ENCODE results near the gene LSM12.

The LSM12 gene

GRCh38 chr17:44092051-44092450, 25.6 kb upstream of the LSM12 start:
- H3K4me3 ChIP-seq (ENCODE audit: low read depth, low read length), result no peak overlapping the region
- no peak for DNase-seq (ENCODE audit: low read depth)
- no peak for TF ChIP-seq MAX (IDR thresholded peaks at IDR 0.05; ENCODE audit: low read depth, low read length)
- no peak for TF ChIP-seq POLR2A (IDR thresholded peaks at IDR 0.05; ENCODE audit: extremely low read depth, insufficient read length)

- TF ChIP-seq MYC (IDR thresholded peaks at IDR 0.05; ENCODE audit: low read depth, low read length), result no peak
- no peak for TF ChIP-seq MAX (IDR thresholded peaks at IDR 0.05; ENCODE audit: low read depth, low read length)
- TF ChIP-seq, protein P1, sequence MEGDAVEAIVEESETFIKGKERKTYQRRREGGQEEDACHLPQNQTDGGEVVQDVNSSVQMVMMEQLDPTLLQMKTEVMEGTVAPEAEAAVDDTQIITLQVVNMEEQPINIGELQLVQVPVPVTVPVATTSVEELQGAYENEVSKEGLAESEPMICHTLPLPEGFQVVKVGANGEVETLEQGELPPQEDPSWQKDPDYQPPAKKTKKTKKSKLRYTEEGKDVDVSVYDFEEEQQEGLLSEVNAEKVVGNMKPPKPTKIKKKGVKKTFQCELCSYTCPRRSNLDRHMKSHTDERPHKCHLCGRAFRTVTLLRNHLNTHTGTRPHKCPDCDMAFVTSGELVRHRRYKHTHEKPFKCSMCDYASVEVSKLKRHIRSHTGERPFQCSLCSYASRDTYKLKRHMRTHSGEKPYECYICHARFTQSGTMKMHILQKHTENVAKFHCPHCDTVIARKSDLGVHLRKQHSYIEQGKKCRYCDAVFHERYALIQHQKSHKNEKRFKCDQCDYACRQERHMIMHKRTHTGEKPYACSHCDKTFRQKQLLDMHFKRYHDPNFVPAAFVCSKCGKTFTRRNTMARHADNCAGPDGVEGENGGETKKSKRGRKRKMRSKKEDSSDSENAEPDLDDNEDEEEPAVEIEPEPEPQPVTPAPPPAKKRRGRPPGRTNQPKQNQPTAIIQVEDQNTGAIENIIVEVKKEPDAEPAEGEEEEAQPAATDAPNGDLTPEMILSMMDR (IDR thresholded peaks at IDR 0.05; ENCODE audit: low read depth, low read length), result no peak
- H3K4me3 ChIP-seq (ENCODE audit: low read depth, low read length), result no peak overlapping the region
- no peak for DNase-seq (ENCODE audit: low read depth)
These were observed 24.9 kb upstream of the LSM12 start for GRCh38 chr17:44091200-44091997.

DNA sequence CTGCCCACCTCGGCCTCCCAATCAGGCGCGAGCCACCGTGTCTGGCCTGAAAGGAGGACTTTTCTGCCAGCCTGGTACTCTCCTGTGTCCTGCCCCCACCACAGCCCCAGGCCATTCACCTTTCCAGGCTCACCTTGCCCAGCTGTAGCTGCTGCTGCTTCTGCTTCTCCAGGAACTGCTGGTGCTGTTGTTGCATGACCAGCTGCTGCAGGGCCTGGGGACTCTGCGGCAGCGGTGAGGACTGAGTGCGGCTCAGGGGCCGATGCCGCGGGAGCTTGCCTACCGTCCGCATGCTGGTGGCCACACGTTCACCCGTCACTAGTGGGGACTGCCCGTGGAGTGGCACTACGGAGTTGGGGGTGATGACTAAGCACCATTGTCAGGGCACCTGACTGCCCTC, 21.8 kb upstream of the LSM12 start:
- no peak overlapping the region for H3K4me3 ChIP-seq (ENCODE audit: low read depth, low read length)
- DNase-seq (ENCODE audit: low read depth), result no peak
- TF ChIP-seq MYC (IDR thresholded peaks at IDR 0.05; ENCODE audit: low read depth, low read length) (no peak), MAX (IDR thresholded peaks at IDR 0.05; ENCODE audit: low read depth, low read length) (no peak), POLR2A (IDR thresholded peaks at IDR 0.05; ENCODE audit: extremely low read depth, insufficient read length) (no peak)
- TF ChIP-seq, protein P1 (IDR thresholded peaks at IDR 0.05; ENCODE audit: low read depth, low read length), result no peak

DNA sequence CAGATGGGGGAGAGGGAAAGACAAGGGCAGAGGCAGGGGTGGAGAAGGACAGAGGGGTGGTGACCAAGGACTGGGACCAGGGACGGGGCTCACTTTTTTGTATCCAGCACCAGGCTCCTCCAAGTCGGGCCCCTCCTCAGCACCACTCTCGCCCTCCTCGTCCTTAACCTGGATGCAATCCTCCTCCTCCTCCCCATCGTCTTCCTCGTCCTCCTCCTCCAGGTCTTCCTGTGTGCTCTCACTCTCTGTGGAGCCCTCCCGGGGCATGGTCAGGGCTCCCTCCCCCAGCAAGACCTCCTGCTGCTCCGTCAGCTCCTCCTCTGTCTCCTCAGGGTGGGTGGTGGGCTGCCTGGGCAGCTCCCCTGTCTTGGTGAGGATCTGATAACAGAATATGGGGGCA, 20.8 kb upstream of the LSM12 start:
- peak overlapping the region; percentile 11 for H3K4me3 ChIP-seq (ENCODE audit: low read depth, low read length)
- TF ChIP-seq POLR2A (IDR thresholded peaks at IDR 0.05; ENCODE audit: extremely low read depth, insufficient read length) (no peak), MYC (IDR thresholded peaks at IDR 0.05; ENCODE audit: low read depth, low read length) (no peak), MAX (IDR thresholded peaks at IDR 0.05; ENCODE audit: low read depth, low read length) (no peak)
- TF ChIP-seq, protein P1 (IDR thresholded peaks at IDR 0.05; ENCODE audit: low read depth, low read length), result no peak
- DNase-seq (ENCODE audit: low read depth), result peak; percentile 50

DNA sequence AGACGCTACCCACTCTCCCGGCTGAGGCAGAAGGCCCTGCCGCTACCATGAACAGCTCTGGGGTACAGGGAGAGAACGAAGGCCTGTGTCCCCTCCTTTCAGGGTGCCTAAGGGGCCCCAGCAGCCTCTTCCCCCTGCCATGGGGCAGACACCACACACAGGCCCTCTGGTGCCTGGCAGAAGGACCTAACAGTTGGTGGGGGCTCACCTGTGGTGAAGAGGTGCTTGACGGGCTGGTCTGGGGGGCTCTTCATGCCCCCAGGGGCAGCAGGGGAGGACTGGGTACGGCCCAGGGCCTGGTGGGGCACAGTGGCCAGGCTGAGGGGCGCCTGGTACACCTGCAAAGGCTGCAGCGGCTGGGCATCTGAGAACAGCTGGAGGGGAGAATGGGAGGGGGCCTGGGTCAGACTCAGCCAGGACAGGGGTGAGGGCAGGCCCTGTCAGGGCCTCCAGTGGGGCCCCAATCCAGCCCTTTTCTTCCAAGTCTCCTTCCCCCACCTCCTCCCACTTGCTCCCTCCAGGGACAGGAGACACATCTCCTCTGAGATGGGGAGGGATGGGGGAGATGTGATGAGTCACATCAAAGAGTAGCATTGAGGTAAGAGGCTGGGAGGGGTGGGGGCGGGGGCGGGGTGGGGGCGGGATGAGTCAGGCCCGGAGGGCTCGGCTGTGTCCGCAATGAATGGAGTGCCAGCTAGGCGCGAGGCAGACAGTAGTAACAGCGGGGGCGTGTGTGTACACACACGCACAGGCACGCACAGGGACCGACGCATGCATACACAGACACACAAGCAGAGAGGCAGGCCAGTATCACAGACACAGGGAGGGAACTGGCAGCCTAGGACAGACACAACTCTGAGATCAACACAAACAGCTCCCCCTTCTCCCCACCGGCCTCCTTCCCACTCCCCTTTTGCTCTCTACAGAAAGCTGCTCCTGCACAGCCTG, 20.2 kb upstream of the LSM12 start:
- peak; percentile 94 for DNase-seq (ENCODE audit: low read depth)
- peak overlapping the region; percentile 11 for H3K4me3 ChIP-seq (ENCODE audit: low read depth, low read length)
- TF ChIP-seq, protein P1 (IDR thresholded peaks at IDR 0.05; ENCODE audit: low read depth, low read length), result no peak
- TF ChIP-seq MAX (IDR thresholded peaks at IDR 0.05; ENCODE audit: low read depth, low read length) (peak; percentile 70), MYC (IDR thresholded peaks at IDR 0.05; ENCODE audit: low read depth, low read length) (peak; percentile 42; the same call in 1 of the 2 replicates), POLR2A (IDR thresholded peaks at IDR 0.05; ENCODE audit: extremely low read depth, insufficient read length) (no peak)
